A172 (cell line): ENCODE data around the gene ZNF513. TPM values are rescaled to one million over a fixed set of nuclear protein-coding genes. Genes with fewer than 3 reads are reported as not detected.

Experiments
- DNase-seq: peaks from one replicate; pipeline ENCODE4 v3.0.0-alpha.2; 2015; ENCODE audit warnings: low spot score
- total RNA-seq: library from RNA; depleted of rRNA; stranded (reverse); fragments of >200 nt; shearing (Covaris generic); gene quantifications from 2 replicates; pipeline ENCODE4 v1.2.3, GENCODE V29; 2014

ZNF513 gene
- total RNA-seq, 1 experiment from 2014 or later: not detected

GRCh38 chr2:27381577-27382181 is 1.1 kb upstream of the ZNF513 start:
- DNase-seq: no peak

GRCh38 chr2:27379836-27380625 is 503 bp downstream of the ZNF513 start:
- no peak for DNase-seq

GRCh38 chr2:27379383-27379835 is 1.1 kb downstream of the ZNF513 start:
- no peak for DNase-seq

- no peak for DNase-seq
These were observed 1.7 kb downstream of the ZNF513 start for GRCh38 chr2:27378809-27379290.

- DNase-seq: no peak
These were observed 2.3 kb downstream of the ZNF513 start for GRCh38 chr2:27378096-27378808.

GRCh38 chr2:27377618-27378095 is 2.9 kb downstream of the ZNF513 start:
- DNase-seq: no peak

- no peak for DNase-seq
These were observed 3.5 kb downstream of the ZNF513 start for GRCh38 chr2:27376866-27377617.

GRCh38 chr2:27376151-27376865 is 4.2 kb downstream of the ZNF513 start:
- no peak for DNase-seq

- DNase-seq: no peak
These were observed 4.9 kb downstream of the ZNF513 start for GRCh38 chr2:27375513-27376099.

- DNase-seq: no peak
These were observed 7.0 kb downstream of the ZNF513 start for GRCh38 chr2:27373567-27373966.

GRCh38 chr2:27372937-27373336 is 7.6 kb downstream of the ZNF513 start:
- no peak for DNase-seq

GRCh38 chr2:27370816-27371620 is 9.5 kb downstream of the ZNF513 start:
- peak; percentile 55 for DNase-seq

GRCh38 chr2:27370026-27370815 is 10.3 kb downstream of the ZNF513 start, which contains the start of the genes EIF2B4 and SNX17:
Gene EIF2B4, minus strand, starts transcription at chr2:27370338. Its CDS starts 24 bp downstream, at chr2:27370314.
Gene SNX17, plus strand, starts transcription at chr2:27370616. Its CDS starts 128 bp downstream, at chr2:27370744.
- DNase-seq: peak; percentile 99

- DNase-seq: peak; percentile 43
These were observed 11.0 kb downstream of the ZNF513 start for GRCh38 chr2:27369471-27370025.

- no peak for DNase-seq
These were observed 16.6 kb downstream of the ZNF513 start for GRCh38 chr2:27363933-27364332.

GRCh38 chr2:27362678-27363420 is 17.7 kb downstream of the ZNF513 start:
- no peak for DNase-seq

- DNase-seq: peak; percentile 97
These were observed 24.0 kb downstream of the ZNF513 start, which contains the start of gene GTF3C2 for GRCh38 chr2:27356382-27357181. Gene GTF3C2, minus strand, starts transcription at chr2:27356764. Its CDS starts 13,210 bp downstream, at chr2:27343554.
